ENCODE results near the gene AADACL4.

Gene AADACL4

GRCh38 chr1:12603224-12603623, 40.7 kb upstream of the AADACL4 start:
- no peak overlapping the region for H3K9ac ChIP-seq (ENCODE audit: low read depth, low read length)
- H3K4me2 ChIP-seq (ENCODE audit: insufficient read depth, low read length): no peak overlapping the region

GRCh38 chr1:12604114-12604874, 39.6 kb upstream of the AADACL4 start:
- ATAC-seq (ENCODE audit: insufficient read depth, low read depth) (peak; percentile 84), DNase-seq (peak; percentile 43)
- no peaks in the 10 kb centered on the region for H3K27me3 ChIP-seq (ENCODE audit: insufficient read depth, low read length, poor library complexity)
- no peaks in the 10 kb centered on the region for H3K9me3 ChIP-seq (ENCODE audit: insufficient read depth, low read length, severe bottlenecking)
- H3K4me3 ChIP-seq (ENCODE audit: low read depth in 1 of 2, low read length in 2 of 2): no peak overlapping the region
- peaks cover 22% of the 10 kb centered on the region for H3K36me3 ChIP-seq (ENCODE audit: insufficient read depth, low read length)
- no peak overlapping the region for H3K27ac ChIP-seq (ENCODE audit: low read length)
- no peak overlapping the region for H3K4me2 ChIP-seq (ENCODE audit: insufficient read depth, low read length)
- H4K20me1 ChIP-seq (ENCODE audit: insufficient read depth, low read length): peaks cover 38% of the 10 kb centered on the region
- H3K4me1 ChIP-seq (ENCODE audit: insufficient read depth, low read length): no peaks in the 10 kb centered on the region
- H3K79me2 ChIP-seq (ENCODE audit: insufficient read depth, low read length): peaks cover 83% of the 10 kb centered on the region
- no peak overlapping the region for H2AFZ ChIP-seq (ENCODE audit: low read depth, low read length)
- no peak overlapping the region for H3K9ac ChIP-seq (ENCODE audit: low read depth, low read length)
- TF ChIP-seq CTCF (IDR thresholded peaks at IDR 0.05; ENCODE audit: borderline replicate concordance, extremely low read depth, low read length, poor library complexity, severe bottlenecking) (no peak), EZH2 (IDR thresholded peaks at IDR 0.05; ENCODE audit: borderline replicate concordance, low read depth, low read length, severe bottlenecking) (no peak)

More at GRCh38 chr1:12603224-12603623, 40.7 kb upstream of the AADACL4 start:
- Histone ChIP-seq H3K4me3 (ENCODE audit: low read depth in 1 of 2, low read length in 2 of 2) (no peak overlapping the region), H2AFZ (ENCODE audit: low read depth, low read length) (no peak overlapping the region), H3K27ac (ENCODE audit: low read length) (no peak overlapping the region), H3K27me3 (ENCODE audit: insufficient read depth, low read length, poor library complexity) (no peaks in the 10 kb centered on the region), H3K79me2 (ENCODE audit: insufficient read depth, low read length) (peaks cover 83% of the 10 kb centered on the region), H4K20me1 (ENCODE audit: insufficient read depth, low read length) (peaks cover 38% of the 10 kb centered on the region), H3K36me3 (ENCODE audit: insufficient read depth, low read length) (peaks cover 13% of the 10 kb centered on the region), H3K4me1 (ENCODE audit: insufficient read depth, low read length) (no peaks in the 10 kb centered on the region), H3K9me3 (ENCODE audit: insufficient read depth, low read length, severe bottlenecking) (no peaks in the 10 kb centered on the region)
- ATAC-seq (ENCODE audit: insufficient read depth, low read depth): no peak
- TF ChIP-seq EZH2 (IDR thresholded peaks at IDR 0.05; ENCODE audit: borderline replicate concordance, low read depth, low read length, severe bottlenecking) (no peak), CTCF (IDR thresholded peaks at IDR 0.05; ENCODE audit: borderline replicate concordance, extremely low read depth, low read length, poor library complexity, severe bottlenecking) (no peak)
- no peak for DNase-seq

- Histone ChIP-seq H3K27me3 (ENCODE audit: insufficient read depth, low read length, poor library complexity) (no peaks in the 10 kb centered on the region), H3K4me1 (ENCODE audit: insufficient read depth, low read length) (no peaks in the 10 kb centered on the region)
Measured at GRCh38 chr1:12604986-12605385, 38.9 kb upstream of the AADACL4 start.

More at GRCh38 chr1:12604986-12605385, 38.9 kb upstream of the AADACL4 start:
- Histone ChIP-seq H3K27ac (ENCODE audit: low read length) (no peak overlapping the region), H3K4me2 (ENCODE audit: insufficient read depth, low read length) (no peak overlapping the region), H4K20me1 (ENCODE audit: insufficient read depth, low read length) (peaks cover 36% of the 10 kb centered on the region), H2AFZ (ENCODE audit: low read depth, low read length) (no peak overlapping the region), H3K9ac (ENCODE audit: low read depth, low read length) (no peak overlapping the region), H3K9me3 (ENCODE audit: insufficient read depth, low read length, severe bottlenecking) (no peaks in the 10 kb centered on the region), H3K4me3 (ENCODE audit: low read depth in 1 of 2, low read length in 2 of 2) (no peak overlapping the region), H3K79me2 (ENCODE audit: insufficient read depth, low read length) (peaks cover 83% of the 10 kb centered on the region), H3K36me3 (ENCODE audit: insufficient read depth, low read length) (peaks cover 22% of the 10 kb centered on the region)
- DNase-seq (no peak), ATAC-seq (ENCODE audit: insufficient read depth, low read depth) (no peak)
- TF ChIP-seq EZH2 (IDR thresholded peaks at IDR 0.05; ENCODE audit: borderline replicate concordance, low read depth, low read length, severe bottlenecking): no peak
- no peak for TF ChIP-seq CTCF (IDR thresholded peaks at IDR 0.05; ENCODE audit: borderline replicate concordance, extremely low read depth, low read length, poor library complexity, severe bottlenecking)
